OCI-LY3 (cell line): ENCODE results near the gene VAC14.

Source experiments
- CTCF ChIP-seq: fragments of 200-600, 300-600 bp; sonication (generic); IDR thresholded peaks from 2 replicates; pipeline ENCODE4 v1.5.1; 2014; ENCODE audit warnings: antibody characterized with exemption, low read length, low read depth
- EZH2phosphoT487 ChIP-seq: fragments of 200-600 bp; shearing (Covaris generic); IDR thresholded peaks from 2 replicates; pipeline ENCODE4 v1.6.1; 2018; ENCODE audit warnings: antibody characterized with exemption, mixed run types, low read depth

GRCh38 chr16:70793851-70794502 lies 7.0 kb downstream of the VAC14 start:
- TF ChIP-seq EZH2phosphoT487 (no peak), CTCF (no peak)
